Suprapubic skin (tissue), 3 donors: ENCODE measurements around the gene BCAN.

ENCODE experiments used
- POLR2A ChIP-seq, 2 donors: fragments of 450-650 bp; IDR thresholded peaks; one replicate each; pipeline ENCODE4 v1.6.1; 2017; ENCODE audit warnings: antibody characterized with exemption in 2 of 2, mild to moderate bottlenecking in 2 of 2, moderate library complexity in 2 of 2
- TF ChIP-seq, protein P1 (sequence below), 2 donors: fragments of 200-600 bp in 1 of 2; fragments of 450-650 bp in 1 of 2; sonication (generic) in 1 of 2; IDR thresholded peaks; one replicate each; pipeline ENCODE4 v1.5.1; 2016 to 2019; ENCODE audit warnings: antibody characterized with exemption in 2 of 2, mild to moderate bottlenecking in 1 of 2, moderate library complexity in 1 of 2

DNA sequence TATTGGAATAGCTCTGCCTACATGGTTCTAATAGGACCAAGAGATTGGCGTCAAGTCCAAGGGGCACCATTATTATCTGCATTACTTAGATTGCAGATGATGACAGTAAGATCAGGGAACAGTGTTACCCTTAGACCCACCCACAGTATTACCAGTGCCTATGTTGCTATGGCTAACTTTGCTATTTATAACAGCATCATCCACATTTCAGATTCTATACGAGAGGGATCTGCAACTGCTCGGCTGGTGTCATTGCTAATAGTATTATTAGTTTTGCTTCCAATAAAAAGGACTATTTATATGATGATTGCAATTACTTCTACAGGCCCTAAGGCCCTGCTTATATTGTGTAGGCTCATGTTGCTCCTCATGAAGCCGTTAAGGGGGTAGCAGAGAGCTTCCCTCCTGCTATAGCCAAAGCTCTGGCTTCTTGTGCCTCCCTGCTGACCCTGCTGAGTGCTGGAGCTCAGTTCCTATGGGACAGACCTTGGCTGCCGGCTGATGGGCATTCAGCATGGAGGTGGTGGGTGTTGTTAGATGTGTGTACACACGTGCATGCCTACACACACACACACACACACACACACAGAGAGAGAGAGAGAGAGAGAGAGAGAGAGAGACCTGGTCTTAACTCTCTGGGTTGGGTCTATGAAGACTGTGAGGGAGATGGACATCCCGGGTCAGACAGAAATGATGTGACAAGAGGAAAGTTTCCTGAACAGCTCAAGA, 1.3 kb downstream of the BCAN start:
- TF ChIP-seq, protein P1, sequence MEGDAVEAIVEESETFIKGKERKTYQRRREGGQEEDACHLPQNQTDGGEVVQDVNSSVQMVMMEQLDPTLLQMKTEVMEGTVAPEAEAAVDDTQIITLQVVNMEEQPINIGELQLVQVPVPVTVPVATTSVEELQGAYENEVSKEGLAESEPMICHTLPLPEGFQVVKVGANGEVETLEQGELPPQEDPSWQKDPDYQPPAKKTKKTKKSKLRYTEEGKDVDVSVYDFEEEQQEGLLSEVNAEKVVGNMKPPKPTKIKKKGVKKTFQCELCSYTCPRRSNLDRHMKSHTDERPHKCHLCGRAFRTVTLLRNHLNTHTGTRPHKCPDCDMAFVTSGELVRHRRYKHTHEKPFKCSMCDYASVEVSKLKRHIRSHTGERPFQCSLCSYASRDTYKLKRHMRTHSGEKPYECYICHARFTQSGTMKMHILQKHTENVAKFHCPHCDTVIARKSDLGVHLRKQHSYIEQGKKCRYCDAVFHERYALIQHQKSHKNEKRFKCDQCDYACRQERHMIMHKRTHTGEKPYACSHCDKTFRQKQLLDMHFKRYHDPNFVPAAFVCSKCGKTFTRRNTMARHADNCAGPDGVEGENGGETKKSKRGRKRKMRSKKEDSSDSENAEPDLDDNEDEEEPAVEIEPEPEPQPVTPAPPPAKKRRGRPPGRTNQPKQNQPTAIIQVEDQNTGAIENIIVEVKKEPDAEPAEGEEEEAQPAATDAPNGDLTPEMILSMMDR (IDR thresholded peaks at IDR 0.05), result no peak
- no peak for TF ChIP-seq POLR2A (IDR thresholded peaks at IDR 0.05)
